GM23338 (cell line): ENCODE data around the gene SYT7.

Experiments used
- ETS1 ChIP-seq: IDR thresholded peaks from 2 replicates; pipeline ENCODE4 v1.6.1; 2016; ENCODE audit warnings: antibody characterized with exemption
- EZH2 ChIP-seq: fragments of 200-600 bp; sonication (generic); IDR thresholded peaks from one replicate; pipeline ENCODE4 v1.8.0; 2017; ENCODE audit warnings: antibody characterized with exemption, mild to moderate bottlenecking, low read depth; ENCODE audit not compliant: unreplicated experiment
- POLR2AphosphoS5 ChIP-seq: IDR thresholded peaks from 2 replicates; pipeline ENCODE4 v1.6.1; 2016; ENCODE audit warnings: antibody characterized with exemption, low read depth
- TF ChIP-seq, protein P1 (sequence below), 2 experiments: fragments of 200-600 bp in 1 of 2; sonication (generic) in 1 of 2; conservative IDR thresholded peaks; 2 replicates each; pipeline versions ENCODE4 v1.5.1 to v1.6.1; 2016 to 2017; ENCODE audit warnings: antibody characterized with exemption in 2 of 2, low read depth in 2 of 2, mild to moderate bottlenecking in 2 of 2, moderate library complexity in 1 of 2

DNA sequence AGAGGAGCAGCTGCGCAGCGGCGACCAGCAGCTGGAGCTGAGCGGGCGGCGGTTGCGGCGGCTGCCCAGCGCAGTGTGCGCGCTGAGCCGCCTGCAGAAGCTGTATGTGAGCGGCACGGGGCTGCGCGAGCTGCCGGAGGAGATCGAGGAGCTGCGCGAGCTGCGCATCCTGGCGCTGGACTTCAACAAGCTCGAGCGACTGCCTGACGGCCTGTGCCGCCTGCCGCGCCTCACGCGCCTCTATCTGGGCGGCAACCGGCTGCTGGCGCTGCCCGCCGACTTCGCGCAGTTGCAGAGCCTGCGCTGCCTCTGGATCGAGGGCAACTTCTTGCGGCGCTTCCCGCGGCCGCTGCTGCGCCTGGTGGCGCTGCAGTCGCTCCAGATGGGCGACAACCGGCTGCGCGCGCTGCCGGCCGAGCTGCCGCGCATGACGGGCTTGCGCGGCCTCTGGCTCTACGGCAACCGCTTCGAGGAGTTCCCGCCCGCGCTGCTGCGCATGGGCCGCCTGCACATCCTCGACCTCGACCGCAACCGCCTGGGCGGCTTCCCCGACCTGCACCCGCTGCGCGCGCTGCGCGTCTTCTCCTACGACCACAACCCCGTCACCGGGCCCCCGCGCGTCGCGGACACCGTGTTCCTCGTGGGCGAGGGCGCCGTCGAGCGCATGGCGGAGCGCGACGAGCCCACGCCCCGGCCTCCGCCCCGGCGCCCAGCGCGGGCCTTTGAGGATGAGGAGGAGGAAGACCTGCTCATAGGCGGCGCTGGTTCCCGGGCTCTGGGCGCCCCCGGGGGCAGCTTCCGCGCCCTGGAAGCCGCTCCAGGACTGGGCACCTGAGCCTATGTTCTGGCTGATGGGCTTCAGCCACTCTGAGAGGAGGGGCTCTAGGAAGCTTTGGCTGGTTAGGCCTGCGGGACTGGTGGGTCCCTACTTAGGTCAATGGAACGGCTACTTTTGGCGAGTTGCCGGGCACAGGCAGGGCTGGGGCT lies 71.5 kb downstream of the SYT7 start:
- TF ChIP-seq POLR2AphosphoS5 (no peak), EZH2 (no peak), ETS1 (no peak)
- TF ChIP-seq, protein P1, sequence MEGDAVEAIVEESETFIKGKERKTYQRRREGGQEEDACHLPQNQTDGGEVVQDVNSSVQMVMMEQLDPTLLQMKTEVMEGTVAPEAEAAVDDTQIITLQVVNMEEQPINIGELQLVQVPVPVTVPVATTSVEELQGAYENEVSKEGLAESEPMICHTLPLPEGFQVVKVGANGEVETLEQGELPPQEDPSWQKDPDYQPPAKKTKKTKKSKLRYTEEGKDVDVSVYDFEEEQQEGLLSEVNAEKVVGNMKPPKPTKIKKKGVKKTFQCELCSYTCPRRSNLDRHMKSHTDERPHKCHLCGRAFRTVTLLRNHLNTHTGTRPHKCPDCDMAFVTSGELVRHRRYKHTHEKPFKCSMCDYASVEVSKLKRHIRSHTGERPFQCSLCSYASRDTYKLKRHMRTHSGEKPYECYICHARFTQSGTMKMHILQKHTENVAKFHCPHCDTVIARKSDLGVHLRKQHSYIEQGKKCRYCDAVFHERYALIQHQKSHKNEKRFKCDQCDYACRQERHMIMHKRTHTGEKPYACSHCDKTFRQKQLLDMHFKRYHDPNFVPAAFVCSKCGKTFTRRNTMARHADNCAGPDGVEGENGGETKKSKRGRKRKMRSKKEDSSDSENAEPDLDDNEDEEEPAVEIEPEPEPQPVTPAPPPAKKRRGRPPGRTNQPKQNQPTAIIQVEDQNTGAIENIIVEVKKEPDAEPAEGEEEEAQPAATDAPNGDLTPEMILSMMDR (conservative IDR thresholded peaks at IDR 0.05; ENCODE audit: low read depth in 2 of 2), result peak; percentile 27 to 58; a peak in 3 of 4 replicates
